PC-3 (cell line): Measurements from ENCODE around the gene CD44.
"Not testable (repeated sequence)": the region's sequence is repeated elsewhere in the genome, so short reads cannot be mapped to it uniquely, and the experiment has no call there.

Experiments
- CTCF ChIP-seq: fragments of 300-600 bp; sonication (generic); conservative IDR thresholded peaks from 2 replicates; pipeline ENCODE4 v1.5.1; 2017; ENCODE audit warnings: antibody characterized with exemption, low read depth, mild to moderate bottlenecking, low read length
- EZH2phosphoT487 ChIP-seq: fragments of 300-600 bp; sonication (generic); IDR thresholded peaks from 2 replicates; pipeline ENCODE4 v1.6.1; 2018; ENCODE audit warnings: mild to moderate bottlenecking, antibody characterized with exemption, low read length, borderline replicate concordance

GRCh38 chr11:35090991-35091390, 48.0 kb upstream of the CD44 start:
- TF ChIP-seq CTCF, EZH2phosphoT487: not testable (repeated sequence)
